ENCODE measurements around the gene PLCD4. TPM values are rescaled to one million over a fixed set of nuclear protein-coding genes. Genes with fewer than 3 reads are reported as not detected.

PLCD4 gene
- total RNA-seq, 3 donors from 2014 or later (not counting 1 experiment from before 2014, with no cell fraction given), result 0.43 to 0.83 (median 0.54) TPM

GRCh38 chr2:218605432-218605831, 2.3 kb upstream of the PLCD4 start:
- Mint-ChIP-seq H3K27me3 (ENCODE audit: low read depth in 2 of 2) (peaks cover 12 to 26% of the 10 kb centered on the region in 2 donors), H3K4me1 (no peaks in the 10 kb centered on the region), H3K36me3 (no peaks in the 10 kb centered on the region), H3K27ac (no peak overlapping the region), H3K4me3 (no peak overlapping the region), H3K9me3 (no peaks in the 10 kb centered on the region)
- no peak for DNase-seq
- 89% methylated on average over 2 of the region's 2 CpGs for WGBS (ENCODE audit: insufficient coverage)
- Histone ChIP-seq H3K4me3 (ENCODE audit: low read length) (no peak overlapping the region), H3K36me3 (ENCODE audit: control insufficient read depth, insufficient read depth, low read length) (no peaks in the 10 kb centered on the region), H3K27me3 (ENCODE audit: control insufficient read depth, insufficient read depth, low read length) (no peaks in the 10 kb centered on the region), H3K27ac (ENCODE audit: low read length) (no peak overlapping the region), H3K9me3 (ENCODE audit: control insufficient read depth, insufficient read depth, low read length) (no peaks in the 10 kb centered on the region), H3K4me1 (ENCODE audit: control insufficient read depth, insufficient read depth, low read length) (no peaks in the 10 kb centered on the region)
- no peak for TF ChIP-seq CTCF (IDR thresholded peaks at IDR 0.05)
- ATAC-seq, result no peak
- intact Hi-C loops (cut with micrococcal nuclease), result no loop called here

- no peaks in the 10 kb centered on the region for H3K9me3 ChIP-seq (ENCODE audit: control insufficient read depth, insufficient read depth, low read length)
- no peaks in the 10 kb centered on the region for H3K9me3 Mint-ChIP-seq
- DNase-seq (no peak), ATAC-seq (no peak)
- intact Hi-C loops (cut with micrococcal nuclease), result no loop called here
- H3K27me3 Mint-ChIP-seq (ENCODE audit: low read depth in 2 of 2), result no peaks in the 10 kb centered on the region
- no peaks in the 10 kb centered on the region for H3K27me3 ChIP-seq (ENCODE audit: control insufficient read depth, insufficient read depth, low read length)
- H3K4me3 ChIP-seq (ENCODE audit: low read length), result no peak overlapping the region
- H3K36me3 ChIP-seq (ENCODE audit: control insufficient read depth, insufficient read depth, low read length), result no peaks in the 10 kb centered on the region
- no peaks in the 10 kb centered on the region for H3K4me1 Mint-ChIP-seq
- no peaks in the 10 kb centered on the region for H3K4me1 ChIP-seq (ENCODE audit: control insufficient read depth, insufficient read depth, low read length)
- no peaks in the 10 kb centered on the region for H3K36me3 Mint-ChIP-seq
- H3K27ac Mint-ChIP-seq, result no peak overlapping the region
- H3K4me3 Mint-ChIP-seq, result no peak overlapping the region
- no peak overlapping the region for H3K27ac ChIP-seq (ENCODE audit: low read length)
- TF ChIP-seq CTCF (IDR thresholded peaks at IDR 0.05), result no peak
- 96% methylated on average over 6 of the region's 6 CpGs for WGBS (ENCODE audit: insufficient coverage)
These were observed 8.2 kb downstream of the PLCD4 start for GRCh38 chr2:218615868-218616315.

GRCh38 chr2:218618102-218618860, 10.6 kb downstream of the PLCD4 start:
- no peaks in the 10 kb centered on the region for H3K9me3 Mint-ChIP-seq
- no peaks in the 10 kb centered on the region for H3K4me1 Mint-ChIP-seq
- no peak overlapping the region for H3K4me3 ChIP-seq (ENCODE audit: low read length)
- intact Hi-C loops (cut with micrococcal nuclease), result no loop called here
- 95% methylated on average over 9 of the region's 9 CpGs for WGBS (ENCODE audit: insufficient coverage)
- no peaks in the 10 kb centered on the region for H3K27me3 Mint-ChIP-seq (ENCODE audit: low read depth in 2 of 2)
- ATAC-seq (no peak), DNase-seq (no peak)
- no peaks in the 10 kb centered on the region for H3K4me1 ChIP-seq (ENCODE audit: control insufficient read depth, insufficient read depth, low read length)
- H3K4me3 Mint-ChIP-seq, result no peak overlapping the region
- H3K9me3 ChIP-seq (ENCODE audit: control insufficient read depth, insufficient read depth, low read length), result no peaks in the 10 kb centered on the region
- TF ChIP-seq CTCF (IDR thresholded peaks at IDR 0.05), result no peak
- no peaks in the 10 kb centered on the region for H3K27me3 ChIP-seq (ENCODE audit: control insufficient read depth, insufficient read depth, low read length)
- no peaks in the 10 kb centered on the region for H3K36me3 Mint-ChIP-seq
- H3K27ac ChIP-seq (ENCODE audit: low read length), result no peak overlapping the region
- H3K36me3 ChIP-seq (ENCODE audit: control insufficient read depth, insufficient read depth, low read length), result no peaks in the 10 kb centered on the region
- no peak overlapping the region for H3K27ac Mint-ChIP-seq

GRCh38 chr2:218621007-218621406, 13.3 kb downstream of the PLCD4 start:
- Histone ChIP-seq H3K27ac (ENCODE audit: low read length) (no peak overlapping the region), H3K9me3 (ENCODE audit: control insufficient read depth, insufficient read depth, low read length) (no peaks in the 10 kb centered on the region), H3K36me3 (ENCODE audit: control insufficient read depth, insufficient read depth, low read length) (no peaks in the 10 kb centered on the region), H3K4me3 (ENCODE audit: low read length) (no peak overlapping the region), H3K4me1 (ENCODE audit: control insufficient read depth, insufficient read depth, low read length) (no peaks in the 10 kb centered on the region), H3K27me3 (ENCODE audit: control insufficient read depth, insufficient read depth, low read length) (no peaks in the 10 kb centered on the region)
- DNase-seq (no peak), ATAC-seq (no peak)
- WGBS (ENCODE audit: insufficient coverage), result 73% methylated on average over 4 of the region's 7 CpGs
- no peaks in the 10 kb centered on the region for H3K9me3 Mint-ChIP-seq
- H3K4me3 Mint-ChIP-seq, result no peak overlapping the region
- no peaks in the 10 kb centered on the region for H3K4me1 Mint-ChIP-seq
- no peaks in the 10 kb centered on the region for H3K36me3 Mint-ChIP-seq
- intact Hi-C loops (cut with micrococcal nuclease), result no loop called here
- no peak overlapping the region for H3K27ac Mint-ChIP-seq
- H3K27me3 Mint-ChIP-seq (ENCODE audit: low read depth in 2 of 2), result no peaks in the 10 kb centered on the region
- no peak for TF ChIP-seq CTCF (IDR thresholded peaks at IDR 0.05)

Measured in natural killer cell (primary cell).